Globus pallidus (tissue), 1 donor: ENCODE data around the gene OR2W1.

Experiments
- DNase-seq: peaks from one replicate; pipeline ENCODE4 v3.0.0-alpha.2; 2015; ENCODE audit warnings: low spot score

Gene OR2W1

GRCh38 chr6:29045075-29045474 is at the start of gene OR2W1:
OR2W1 (minus strand) TSS chr6:29045175; CDS start chr6:29045175, 0 bp downstream.
- DNase-seq, result no peak

GRCh38 chr6:29092957-29093356 is 48.0 kb upstream of the OR2W1 start:
- no peak for DNase-seq

GRCh38 chr6:29087213-29087612 is 42.2 kb upstream of the OR2W1 start, which contains the start of gene OR2B3:
OR2B3 (minus strand) TSS chr6:29087313; CDS start chr6:29087248, 65 bp downstream.
- DNase-seq, result no peak

GRCh38 chr6:29082457-29082856 is 37.5 kb upstream of the OR2W1 start:
- DNase-seq, result no peak

GRCh38 chr6:29081312-29081711 is 36.3 kb upstream of the OR2W1 start:
- DNase-seq, result no peak

GRCh38 chr6:29079203-29079602 is 34.2 kb upstream of the OR2W1 start:
- no peak for DNase-seq

- no peak for DNase-seq
These were observed 27.1 kb upstream of the OR2W1 start for GRCh38 chr6:29071831-29072723.

GRCh38 chr6:29051680-29052079 is 6.7 kb upstream of the OR2W1 start:
- no peak for DNase-seq

- DNase-seq, result no peak
These were observed 9.0 kb downstream of the OR2W1 start for GRCh38 chr6:29035951-29036350.

GRCh38 chr6:29028821-29029220 is 16.2 kb downstream of the OR2W1 start:
- DNase-seq, result no peak

GRCh38 chr6:29025927-29026585 is 18.9 kb downstream of the OR2W1 start:
- no peak for DNase-seq

- DNase-seq, result no peak
These were observed 23.5 kb downstream of the OR2W1 start for GRCh38 chr6:29021434-29021833.

- no peak for DNase-seq
These were observed 25.3 kb downstream of the OR2W1 start for GRCh38 chr6:29019629-29020028.

GRCh38 chr6:29017428-29017802 is 27.6 kb downstream of the OR2W1 start:
- no peak for DNase-seq

- peak; percentile 62 for DNase-seq
These were observed 28.2 kb downstream of the OR2W1 start for GRCh38 chr6:29016559-29017427.

- DNase-seq, result no peak
These were observed 30.0 kb downstream of the OR2W1 start for GRCh38 chr6:29014729-29015608.

- DNase-seq, result no peak
These were observed 33.7 kb downstream of the OR2W1 start for GRCh38 chr6:29011276-29011734.

GRCh38 chr6:29009358-29009757 is 35.6 kb downstream of the OR2W1 start:
- DNase-seq, result no peak

GRCh38 chr6:29008089-29008488 is 36.9 kb downstream of the OR2W1 start:
- DNase-seq, result no peak

- peak; percentile 65 for DNase-seq
These were observed 39.6 kb downstream of the OR2W1 start, which contains the start of gene ZNF311 for GRCh38 chr6:29005183-29005885. ZNF311 (minus strand) TSS chr6:29005315; CDS start chr6:29003954, 1,361 bp downstream.
